Measurements from ENCODE around the gene HSPB1.

The HSPB1 gene

GRCh38 chr7:76352193-76352592, 49.7 kb downstream of the HSPB1 start:
- Histone ChIP-seq H3K9ac (ENCODE audit: low read depth, low read length) (no peak overlapping the region), H3K9me3 (ENCODE audit: insufficient read depth, low read depth, low read length) (no peaks in the 10 kb centered on the region), H3K4me3 (ENCODE audit: low read length) (no peak overlapping the region), H3K27me3 (ENCODE audit: insufficient read depth, low read length) (no peaks in the 10 kb centered on the region), H3K36me3 (ENCODE audit: insufficient read depth, low read length) (peaks cover 84% of the 10 kb centered on the region), H3K27ac (ENCODE audit: low read depth, low read length) (no peak overlapping the region), H3K4me1 (ENCODE audit: insufficient read depth, low read length) (peaks cover 26% of the 10 kb centered on the region)
- WGBS: 90% methylated on average over 6 of the region's 6 CpGs

- 94% methylated on average over 4 of the region's 5 CpGs for WGBS
- H3K9me3 ChIP-seq (ENCODE audit: insufficient read depth, low read depth, low read length): no peaks in the 10 kb centered on the region
- H3K27ac ChIP-seq (ENCODE audit: low read depth, low read length): no peak overlapping the region
- no peak overlapping the region for H3K9ac ChIP-seq (ENCODE audit: low read depth, low read length)
- no peak overlapping the region for H3K4me3 ChIP-seq (ENCODE audit: low read length)
- H3K27me3 ChIP-seq (ENCODE audit: insufficient read depth, low read length): no peaks in the 10 kb centered on the region
- peaks cover 27% of the 10 kb centered on the region for H3K4me1 ChIP-seq (ENCODE audit: insufficient read depth, low read length)
- peaks cover 73% of the 10 kb centered on the region for H3K36me3 ChIP-seq (ENCODE audit: insufficient read depth, low read length)
Measured at GRCh38 chr7:76353744-76354143, 51.3 kb downstream of the HSPB1 start.

All from HUES64 (cell line).